K562 (cell line): ENCODE measurements around the gene ERRFI1.
"Not testable (repeated sequence)": the region's sequence is repeated elsewhere in the genome, so short reads cannot be mapped to it uniquely, and the experiment has no call there.

Source experiments
- ATF7 ChIP-seq: fragments of 450-650 bp; IDR thresholded peaks from 2 replicates; pipeline ENCODE4 v1.7.1; 2014; ENCODE audit warnings: mild to moderate bottlenecking, moderate library complexity
- PHF8 ChIP-seq: fragments of 200-600 bp; sonication (generic); IDR thresholded peaks from 2 replicates; pipeline ENCODE4 v1.6.1; 2012; ENCODE audit warnings: mixed run types, mild to moderate bottlenecking, inconsistent platforms, low read length, moderate library complexity, borderline replicate concordance
- SMAD1 ChIP-seq: fragments of 150-350 bp; IDR thresholded peaks from 2 replicates; pipeline ENCODE4 v1.6.1; 2014; ENCODE audit warnings: low read length, low read depth; ENCODE audit not compliant: partially characterized antibody
- SNAPC5 ChIP-seq: fragments of 250-450 bp; sonication (Bioruptor Pico); IDR thresholded peaks from 2 replicates; pipeline ENCODE4 v1.8.0; 2021; ENCODE audit warnings: moderate library complexity, mild to moderate bottlenecking, inconsistent platforms
- SRF ChIP-seq, 2 experiments: fragments of 250-450, 450-650 bp in 1 of 2; sonication (Bioruptor Pico) in 1 of 2; sonication (generic) in 1 of 2; formaldehyde crosslinking; IDR thresholded peaks; 2 replicates each; pipeline versions ENCODE4 v1.5.0 to v1.5.1; 2020 to 2022; ENCODE audit warnings: mild to moderate bottlenecking in 1 of 2, missing genetic modification reagents in 1 of 2
- ZNF174 ChIP-seq: fragments of 250-450 bp; sonication (Bioruptor Pico); IDR thresholded peaks from 2 replicates; pipeline ENCODE4 v1.4.0; 2020; ENCODE audit warnings: mild to moderate bottlenecking

GRCh38 chr1:8057779-8058178 is 31.7 kb upstream of the ERRFI1 start:
- TF ChIP-seq SNAPC5 (CRISPR knock-in tag); SRF (CRISPR knock-in tag; IDR thresholded peaks at IDR 0.05); PHF8; ATF7; ZNF174 (CRISPR knock-in tag); SMAD1: not testable (repeated sequence)
